Ecto neural progenitor cell (in vitro differentiated cells): ENCODE data around the gene FGF5.
"Not testable (repeated sequence)": the region's sequence is repeated elsewhere in the genome, so short reads cannot be mapped to it uniquely, and the experiment has no call there.

Experiments
- DNase-seq: peaks from one replicate; pipeline ENCODE4 v3.0.0-alpha.2; 2018; ENCODE audit warnings: low spot score

The FGF5 gene

GRCh38 chr4:80295336-80295735 lies 28.9 kb downstream of the FGF5 start:
- DNase-seq = no peak

- no peak for DNase-seq
Observed at GRCh38 chr4:80295826-80296225, 29.4 kb downstream of the FGF5 start.

- DNase-seq = no peak
Observed at GRCh38 chr4:80301884-80302283, 35.4 kb downstream of the FGF5 start.

- no peak for DNase-seq
Observed at GRCh38 chr4:80302616-80303223, 36.3 kb downstream of the FGF5 start.

- DNase-seq = no peak
Observed at GRCh38 chr4:80305466-80305865, 39.0 kb downstream of the FGF5 start.

- DNase-seq = no peak
Observed at GRCh38 chr4:80306260-80306659, 39.8 kb downstream of the FGF5 start.

- DNase-seq = no peak
Observed at GRCh38 chr4:80307183-80307735, 40.8 kb downstream of the FGF5 start.

GRCh38 chr4:80307774-80308465 lies 41.5 kb downstream of the FGF5 start:
- DNase-seq = no peak

GRCh38 chr4:80308466-80308822 lies 42.0 kb downstream of the FGF5 start:
- DNase-seq = no peak

GRCh38 chr4:80309294-80310004 lies 43.0 kb downstream of the FGF5 start:
- DNase-seq = no peak

GRCh38 chr4:80311130-80311529 lies 44.7 kb downstream of the FGF5 start:
- DNase-seq = no peak

GRCh38 chr4:80312124-80312523 lies 45.7 kb downstream of the FGF5 start:
- no peak for DNase-seq

GRCh38 chr4:80313627-80314026 lies 47.2 kb downstream of the FGF5 start:
- no peak for DNase-seq

GRCh38 chr4:80315848-80316247 lies 49.4 kb downstream of the FGF5 start:
- DNase-seq = not testable (repeated sequence)

GRCh38 chr4:80321341-80321740 lies 54.9 kb downstream of the FGF5 start:
- DNase-seq = no peak

- DNase-seq = no peak
Observed at GRCh38 chr4:80321776-80322175, 55.3 kb downstream of the FGF5 start.

- no peak for DNase-seq
Observed at GRCh38 chr4:80322716-80323115, 56.3 kb downstream of the FGF5 start.

- no peak for DNase-seq
Observed at GRCh38 chr4:80324171-80324570, 57.7 kb downstream of the FGF5 start.

GRCh38 chr4:80331693-80332092 lies 65.2 kb downstream of the FGF5 start:
- no peak for DNase-seq

- no peak for DNase-seq
Observed at GRCh38 chr4:80333121-80333520, 66.7 kb downstream of the FGF5 start.

- DNase-seq = no peak
Observed at GRCh38 chr4:80334568-80334967, 68.1 kb downstream of the FGF5 start.

- no peak for DNase-seq
Observed at GRCh38 chr4:80335226-80335553, 68.7 kb downstream of the FGF5 start.
